Left ventricle myocardium inferior (tissue), 1 donor: ENCODE data around the gene CNTN4. TPM values are rescaled to one million over a fixed set of nuclear protein-coding genes. Genes with fewer than 3 reads are reported as not detected.

ENCODE experiments used
- DNase-seq: peaks from one replicate; pipeline ENCODE4 v3.0.0-alpha.2; 2020
- H3K27ac ChIP-seq: fragments of 200-600 bp; replicated peaks from 2 replicates; pipeline ENCODE4 v1.8.0; 2021
- H3K27me3 ChIP-seq: fragments of 200-600 bp; 2 replicates; pipeline ENCODE4 v1.8.0; 2021; ENCODE audit warnings: low read depth
- H3K36me3 ChIP-seq: fragments of 200-600 bp; 2 replicates; pipeline ENCODE4 v1.8.0; 2021
- H3K4me1 ChIP-seq: fragments of 200-600 bp; 2 replicates; pipeline ENCODE4 v1.8.0; 2021
- H3K4me3 ChIP-seq: fragments of 200-600 bp; 2 replicates; pipeline ENCODE4 v1.8.0; 2021; ENCODE audit warnings: mild to moderate bottlenecking, moderate library complexity
- H3K9me3 ChIP-seq: fragments of 200-600 bp; replicated peaks from 2 replicates; pipeline ENCODE4 v1.8.0; 2021
- intact Hi-C: fragments of 100-400 bp; cut with micrococcal nuclease; formaldehyde crosslinking; loops from one replicate; pipeline ENCODE4 v1.11.0; 2022
- total RNA-seq: library from RNA; stranded (reverse); fragmentation: NEBNext Ultra II Directional; extraction: Animal tissue kit (Norgen Biotek cat#: 25700); gene quantifications from one replicate; pipeline ENCODE4 v1.2.1, GENCODE V29; 2021
- TF ChIP-seq, protein P1 (sequence below): fragments of 200-600 bp; IDR thresholded peaks from 2 replicates; pipeline ENCODE4 v1.8.0; 2021; ENCODE audit warnings: antibody characterized with exemption, mild to moderate bottlenecking, borderline replicate concordance
- donor health status: DM: no; HTN: yes; CAD: no; lungs with severe emphysema.

Gene CNTN4
- total RNA-seq, 1 donor from 2014 or later: 1.2 TPM

DNA sequence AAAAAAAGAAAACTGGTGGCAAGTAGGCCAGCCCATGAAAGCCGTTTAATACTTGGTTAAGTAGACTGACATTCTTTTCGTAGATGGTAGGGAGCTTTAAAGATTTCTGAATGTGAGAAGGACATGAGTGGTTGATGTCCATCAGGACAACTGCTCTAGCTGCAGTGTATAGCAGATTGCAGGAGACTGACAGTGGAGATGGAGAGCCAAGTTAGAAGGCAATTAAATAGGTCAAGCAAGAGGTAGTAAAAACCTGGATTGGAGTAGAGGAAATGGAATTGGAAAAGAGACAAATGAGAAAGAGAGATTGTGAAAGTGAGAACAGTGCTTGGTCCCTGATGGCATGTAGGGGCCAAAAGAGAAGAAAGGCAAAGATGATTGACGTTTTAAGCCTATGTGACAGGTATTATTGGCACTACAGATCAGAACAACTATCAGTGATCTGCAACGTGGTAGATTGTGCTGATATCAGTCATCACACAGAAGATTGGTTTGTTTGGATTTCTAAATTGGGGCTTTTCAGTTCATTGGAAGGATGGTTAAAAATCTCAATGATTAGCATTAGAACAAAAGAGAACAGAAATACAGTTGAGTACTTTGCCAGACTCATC lies 74.0 kb downstream of the CNTN4 start:
- no peaks in the 10 kb centered on the region for H3K36me3 ChIP-seq
- no peak overlapping the region for H3K27ac ChIP-seq
- no peaks in the 10 kb centered on the region for H3K4me1 ChIP-seq
- DNase-seq: no peak
- peaks cover 20% of the 10 kb centered on the region for H3K9me3 ChIP-seq
- no peak overlapping the region for H3K4me3 ChIP-seq
- TF ChIP-seq, protein P1, sequence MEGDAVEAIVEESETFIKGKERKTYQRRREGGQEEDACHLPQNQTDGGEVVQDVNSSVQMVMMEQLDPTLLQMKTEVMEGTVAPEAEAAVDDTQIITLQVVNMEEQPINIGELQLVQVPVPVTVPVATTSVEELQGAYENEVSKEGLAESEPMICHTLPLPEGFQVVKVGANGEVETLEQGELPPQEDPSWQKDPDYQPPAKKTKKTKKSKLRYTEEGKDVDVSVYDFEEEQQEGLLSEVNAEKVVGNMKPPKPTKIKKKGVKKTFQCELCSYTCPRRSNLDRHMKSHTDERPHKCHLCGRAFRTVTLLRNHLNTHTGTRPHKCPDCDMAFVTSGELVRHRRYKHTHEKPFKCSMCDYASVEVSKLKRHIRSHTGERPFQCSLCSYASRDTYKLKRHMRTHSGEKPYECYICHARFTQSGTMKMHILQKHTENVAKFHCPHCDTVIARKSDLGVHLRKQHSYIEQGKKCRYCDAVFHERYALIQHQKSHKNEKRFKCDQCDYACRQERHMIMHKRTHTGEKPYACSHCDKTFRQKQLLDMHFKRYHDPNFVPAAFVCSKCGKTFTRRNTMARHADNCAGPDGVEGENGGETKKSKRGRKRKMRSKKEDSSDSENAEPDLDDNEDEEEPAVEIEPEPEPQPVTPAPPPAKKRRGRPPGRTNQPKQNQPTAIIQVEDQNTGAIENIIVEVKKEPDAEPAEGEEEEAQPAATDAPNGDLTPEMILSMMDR: no peak
- H3K27me3 ChIP-seq: no peaks in the 10 kb centered on the region
- intact Hi-C loops: no loop called here

DNA sequence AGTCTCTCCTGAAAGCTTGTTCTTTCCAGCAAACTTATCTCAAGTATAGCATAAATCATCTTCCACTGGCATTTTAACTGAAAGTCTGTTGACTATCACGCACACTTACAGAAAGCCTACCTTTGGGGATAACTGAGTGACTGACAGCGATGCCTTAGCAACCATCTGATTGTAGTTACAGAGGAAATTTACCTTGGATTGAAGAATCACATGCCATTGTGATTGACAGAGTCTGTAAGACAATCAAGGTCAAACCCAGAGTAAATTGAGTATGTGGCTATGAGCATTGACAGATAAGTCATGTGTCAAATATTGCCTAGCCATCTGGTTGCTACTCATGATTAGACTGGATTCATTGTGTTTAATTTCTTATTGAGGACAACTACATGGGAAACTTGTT lies 82.0 kb downstream of the CNTN4 start:
- no peaks in the 10 kb centered on the region for H3K27me3 ChIP-seq
- H3K4me3 ChIP-seq: no peak overlapping the region
- intact Hi-C loops: no loop called here
- no peaks in the 10 kb centered on the region for H3K9me3 ChIP-seq
- H3K27ac ChIP-seq: no peak overlapping the region
- H3K4me1 ChIP-seq: no peaks in the 10 kb centered on the region
- no peaks in the 10 kb centered on the region for H3K36me3 ChIP-seq
- TF ChIP-seq, protein P1: no peak
- DNase-seq: no peak

DNA sequence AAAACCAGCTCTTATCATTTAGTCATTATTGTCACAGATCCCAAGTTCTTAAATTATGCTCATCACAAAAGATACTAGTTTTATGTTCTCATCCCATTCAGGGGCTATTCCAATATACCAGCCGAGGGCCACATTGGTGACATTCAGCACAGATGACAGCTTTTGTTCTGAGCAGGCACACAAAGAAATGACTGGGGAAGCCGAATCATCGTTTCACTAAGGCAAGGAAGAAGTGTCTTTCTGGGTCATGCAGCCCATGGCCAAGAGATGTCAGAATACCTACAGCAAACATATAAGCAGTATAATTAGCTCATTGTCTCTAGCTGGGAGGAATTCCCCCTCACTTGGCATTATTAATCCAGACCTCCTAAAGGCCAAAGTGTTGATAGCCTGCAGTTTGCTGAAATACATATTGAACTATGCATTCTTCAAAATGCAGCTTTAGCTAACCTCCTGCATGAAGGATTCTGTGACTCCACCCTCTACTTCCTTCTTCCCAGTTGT lies 100.2 kb downstream of the CNTN4 start:
- no peak overlapping the region for H3K27ac ChIP-seq
- no peak overlapping the region for H3K4me3 ChIP-seq
- no peaks in the 10 kb centered on the region for H3K4me1 ChIP-seq
- H3K9me3 ChIP-seq: peaks cover 9% of the 10 kb centered on the region
- H3K27me3 ChIP-seq: no peaks in the 10 kb centered on the region
- TF ChIP-seq, protein P1: no peak
- intact Hi-C loops: no loop called here
- no peaks in the 10 kb centered on the region for H3K36me3 ChIP-seq
- DNase-seq: no peak

DNA sequence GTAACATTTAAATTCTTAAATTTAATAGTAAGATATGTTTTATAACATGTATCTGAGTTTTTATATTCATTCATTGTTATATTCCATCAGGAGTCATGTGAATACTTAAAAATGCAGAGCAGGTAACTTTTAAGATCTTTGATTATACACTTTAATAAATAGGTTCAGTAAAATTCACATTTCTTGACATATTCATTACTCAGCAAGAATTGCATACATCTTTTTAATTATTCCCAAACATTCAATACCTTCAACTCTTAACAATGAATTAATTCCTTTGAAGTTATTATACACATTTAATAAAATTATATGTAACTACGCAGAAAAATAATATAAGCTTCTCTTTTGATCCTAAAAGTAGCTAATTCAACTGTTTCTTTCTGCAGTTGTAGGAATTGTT lies 105.4 kb downstream of the CNTN4 start:
- Histone ChIP-seq H3K9me3 (no peaks in the 10 kb centered on the region), H3K27me3 (no peaks in the 10 kb centered on the region), H3K4me1 (no peaks in the 10 kb centered on the region), H3K4me3 (no peak overlapping the region), H3K36me3 (no peaks in the 10 kb centered on the region), H3K27ac (no peak overlapping the region)
- DNase-seq: no peak
- TF ChIP-seq, protein P1: no peak
- intact Hi-C loops: no loop called here

DNA sequence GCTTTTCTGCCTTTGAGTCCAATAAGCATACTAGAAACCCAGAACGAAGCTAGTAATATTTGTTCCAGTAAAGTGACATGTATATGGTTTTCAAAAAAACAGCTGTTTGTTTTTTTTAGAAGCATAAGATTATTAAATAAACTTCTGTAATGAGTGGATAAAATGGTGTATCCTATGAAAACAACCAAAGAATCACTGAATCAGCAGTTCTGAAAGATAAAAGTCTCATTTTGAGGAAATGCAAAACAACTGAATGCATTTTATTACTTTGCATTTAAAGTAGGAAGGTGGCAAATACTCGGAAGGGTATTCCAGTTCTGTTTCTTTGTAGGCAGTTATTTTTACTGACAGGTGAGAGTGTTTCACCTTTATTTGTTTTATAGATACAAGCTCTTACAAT lies 107.0 kb downstream of the CNTN4 start:
- H3K36me3 ChIP-seq: no peaks in the 10 kb centered on the region
- H3K9me3 ChIP-seq: no peaks in the 10 kb centered on the region
- TF ChIP-seq, protein P1: no peak
- H3K27ac ChIP-seq: no peak overlapping the region
- no peak overlapping the region for H3K4me3 ChIP-seq
- no peaks in the 10 kb centered on the region for H3K4me1 ChIP-seq
- intact Hi-C loops: no loop called here
- no peak for DNase-seq
- H3K27me3 ChIP-seq: no peaks in the 10 kb centered on the region
